ENCODE data around the gene SHROOM3. TPM values are rescaled to one million over a fixed set of nuclear protein-coding genes. Genes with fewer than 3 reads are reported as not detected.

Gene SHROOM3
- total and polyA plus RNA-seq, 2 donors (not counting 3 experiments of a cell fraction or from before 2014, with no cell fraction given) = 2.7 to 6.7 TPM

DNA sequence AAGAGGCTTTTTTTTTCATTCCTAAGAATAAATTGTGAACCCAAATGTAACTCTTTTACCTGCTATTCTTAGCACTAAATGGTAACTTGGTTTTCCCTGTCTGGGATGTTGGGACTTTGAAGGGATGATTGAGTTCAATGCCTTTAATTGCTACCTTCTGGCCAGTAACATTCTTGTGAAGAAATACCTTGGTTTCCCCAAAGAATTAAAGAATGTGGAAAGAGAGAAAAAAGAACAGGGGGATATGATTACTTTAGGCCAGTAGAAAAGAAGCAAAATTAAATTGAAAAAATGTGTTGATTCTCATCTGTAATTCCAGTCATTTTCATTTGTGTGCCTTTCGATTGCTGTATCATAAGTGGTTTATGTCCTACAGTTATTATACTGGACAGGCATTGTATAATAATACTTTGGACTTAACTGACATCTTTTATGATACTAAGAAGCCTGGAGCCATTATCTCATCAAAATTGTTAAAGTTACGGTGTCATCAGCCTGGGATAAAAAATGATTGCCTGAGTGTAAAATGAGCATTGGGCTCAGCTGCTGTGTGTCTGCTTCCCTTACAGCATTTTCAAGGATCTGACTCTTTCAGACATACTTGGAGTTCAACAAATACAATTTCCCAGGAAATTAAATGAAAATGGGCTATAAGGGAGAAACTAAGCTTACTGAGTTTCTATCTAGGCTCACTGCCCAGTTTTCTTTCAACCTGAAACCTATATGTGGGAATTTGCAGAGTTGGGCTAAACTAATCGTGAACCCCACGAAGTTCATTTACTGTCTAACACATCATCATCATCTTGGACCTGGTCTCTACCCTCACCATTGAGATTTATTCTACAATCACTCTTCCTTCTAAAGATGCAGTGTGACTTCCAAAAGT, 146.3 kb downstream of the SHROOM3 start:
- Histone ChIP-seq H3K36me3 (ENCODE audit: control insufficient read depth in 2 of 2, extremely low read depth in 1 of 2, insufficient read depth in 2 of 2, low read length in 2 of 2) (no peaks in the 10 kb centered on the region), H3K27ac (ENCODE audit: insufficient read depth, low read depth, low read length) (no peak overlapping the region), H3K9ac (replicated peaks; ENCODE audit: extremely low read depth, insufficient read depth, low read length) (no peak overlapping the region), H3K9me1 (replicated peaks; ENCODE audit: control insufficient read depth, extremely low read depth, insufficient read depth, low read length) (no peaks in the 10 kb centered on the region), H3K9me3 (replicated peaks; ENCODE audit: control insufficient read depth, insufficient read depth, low read length) (no peaks in the 10 kb centered on the region), H4K20me1 (replicated peaks; ENCODE audit: control insufficient read depth, extremely low read depth, insufficient read depth, low read length) (no peaks in the 10 kb centered on the region), H3K4me3 (replicated peaks in 1 of 3; ENCODE audit: insufficient read depth in 1 of 3, low read depth in 1 of 3, low read length in 3 of 3) (no peak overlapping the region), H2AFZ (ENCODE audit: low read depth, low read length) (no peak overlapping the region), H3K4me2 (ENCODE audit: insufficient read depth, low read length) (no peak overlapping the region), H3K4me1 (ENCODE audit: control insufficient read depth, extremely low read depth, insufficient read depth, low read length) (no peaks in the 10 kb centered on the region), H3K79me2 (ENCODE audit: control insufficient read depth, insufficient read depth, low read length) (no peaks in the 10 kb centered on the region), H3K27me3 (ENCODE audit: control insufficient read depth in 2 of 2, insufficient read depth in 2 of 2, low read length in 2 of 2) (peaks cover 0 to 4% of the 10 kb centered on the region in 2 experiments)
- TF ChIP-seq POLR2AphosphoS5 (IDR thresholded peaks at IDR 0.05; ENCODE audit: insufficient read depth, low read depth, low read length) (no peak), MYC (IDR thresholded peaks at IDR 0.05; ENCODE audit: low read depth, low read length) (no peak), POLR2A (IDR thresholded peaks at IDR 0.05; ENCODE audit: low read depth, low read length) (no peak), GATA2 (IDR thresholded peaks at IDR 0.05; ENCODE audit: insufficient read depth, insufficient read length, low read depth, low read length) (no peak), EZH2 (IDR thresholded peaks at IDR 0.05; ENCODE audit: borderline replicate concordance, low read depth, low read length, severe bottlenecking) (no peak), JUN (IDR thresholded peaks at IDR 0.05; ENCODE audit: borderline replicate concordance, insufficient read depth, insufficient read length, low read depth) (no peak), FOS (IDR thresholded peaks at IDR 0.05; ENCODE audit: borderline replicate concordance, insufficient read depth, low read length) (no peak), MAX (IDR thresholded peaks at IDR 0.05; ENCODE audit: insufficient read depth, insufficient read length) (no peak)
- TF ChIP-seq, protein P1, sequence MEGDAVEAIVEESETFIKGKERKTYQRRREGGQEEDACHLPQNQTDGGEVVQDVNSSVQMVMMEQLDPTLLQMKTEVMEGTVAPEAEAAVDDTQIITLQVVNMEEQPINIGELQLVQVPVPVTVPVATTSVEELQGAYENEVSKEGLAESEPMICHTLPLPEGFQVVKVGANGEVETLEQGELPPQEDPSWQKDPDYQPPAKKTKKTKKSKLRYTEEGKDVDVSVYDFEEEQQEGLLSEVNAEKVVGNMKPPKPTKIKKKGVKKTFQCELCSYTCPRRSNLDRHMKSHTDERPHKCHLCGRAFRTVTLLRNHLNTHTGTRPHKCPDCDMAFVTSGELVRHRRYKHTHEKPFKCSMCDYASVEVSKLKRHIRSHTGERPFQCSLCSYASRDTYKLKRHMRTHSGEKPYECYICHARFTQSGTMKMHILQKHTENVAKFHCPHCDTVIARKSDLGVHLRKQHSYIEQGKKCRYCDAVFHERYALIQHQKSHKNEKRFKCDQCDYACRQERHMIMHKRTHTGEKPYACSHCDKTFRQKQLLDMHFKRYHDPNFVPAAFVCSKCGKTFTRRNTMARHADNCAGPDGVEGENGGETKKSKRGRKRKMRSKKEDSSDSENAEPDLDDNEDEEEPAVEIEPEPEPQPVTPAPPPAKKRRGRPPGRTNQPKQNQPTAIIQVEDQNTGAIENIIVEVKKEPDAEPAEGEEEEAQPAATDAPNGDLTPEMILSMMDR (IDR thresholded peaks at IDR 0.05; ENCODE audit: extremely low read depth in 1 of 2, insufficient read depth in 1 of 2, low read depth in 1 of 2, low read length in 2 of 2) = no peak
- DNase-seq (ENCODE audit: low read depth, low spot score) = no peak
- BruUV-seq (replicated peaks) = no TSS peak
- intact Hi-C loops (cut with micrococcal nuclease) (no loop called here), dilution Hi-C loops (cut with MboI; ENCODE audit: extremely low pct_ligation_motif_present, low sequenced_read_pairs) (no loop called here)
- POLR2A ChIA-PET = no interaction called here
- CTCF ChIA-PET = interaction anchor here (1.6 kb wide), 1 partner anchor 11 kb away, joined by 3 read pairs; no protein-coding TSS in a partner anchor
- FAIRE-seq = peak; percentile 64

All from endothelial cell of umbilical vein (primary cell).